ENCODE measurements around the gene CNBD2. TPM values are rescaled to one million over a fixed set of nuclear protein-coding genes. Genes with fewer than 3 reads are reported as not detected.

Gene CNBD2
- total and polyA plus RNA-seq, 10 of the 15 experiments (the other 5 are each of a cell fraction or from before 2014, with no cell fraction given) = 0.86 to 7.4 (median 4.6) TPM

DNA sequence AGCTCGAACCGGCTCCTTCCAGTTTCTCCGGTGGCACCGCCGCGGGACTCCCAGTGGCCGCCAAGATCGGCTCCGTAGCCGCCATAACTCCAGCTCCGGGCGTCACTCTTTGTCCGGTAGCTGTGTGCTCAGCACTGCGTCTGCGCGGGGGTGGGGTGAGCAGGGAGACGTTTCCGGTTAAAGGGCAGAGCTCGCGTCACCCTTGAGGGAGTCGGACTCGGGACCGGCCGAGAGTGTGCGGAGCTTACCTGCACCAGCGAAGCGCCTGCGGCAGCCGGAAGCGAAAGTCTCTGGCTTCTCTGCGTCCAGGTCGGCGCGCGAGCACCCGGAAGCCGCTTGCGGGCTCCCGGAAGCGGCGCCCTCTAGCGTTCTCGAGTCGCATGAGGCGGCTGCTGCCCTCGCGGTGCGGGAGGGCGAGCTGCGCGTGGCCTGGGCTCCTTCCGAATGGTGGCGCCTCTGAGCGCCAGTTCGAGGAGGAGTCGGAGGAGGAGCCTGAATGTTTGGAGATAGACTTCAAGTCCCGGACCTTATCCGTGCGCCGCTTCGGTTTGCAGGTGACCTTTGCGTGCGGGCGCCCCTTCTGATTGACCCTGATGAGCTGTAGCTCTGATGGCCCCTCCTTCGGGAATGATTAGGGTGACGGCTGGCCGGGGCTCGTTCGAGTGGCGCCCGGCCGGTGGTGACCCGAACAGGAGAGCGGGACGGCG, 14.0 kb upstream of the CNBD2 start, which contains the start of gene SCAND1 (continued):
- TF ChIP-seq SUZ12 (IDR thresholded peaks at IDR 0.05; ENCODE audit: unreplicated experiment) = no peak
- TF ChIP-seq BACH1 (IDR thresholded peaks at IDR 0.05; ENCODE audit: borderline replicate concordance) = peak; percentile 45
- no peak for TF ChIP-seq ZZZ3 (IDR thresholded peaks at IDR 0.05; ENCODE audit: control insufficient read depth, insufficient read length, low read depth)
- TF ChIP-seq NFYA (IDR thresholded peaks at IDR 0.05; ENCODE audit: borderline replicate concordance, low read depth, low read length) = no peak
- TF ChIP-seq, protein P1, sequence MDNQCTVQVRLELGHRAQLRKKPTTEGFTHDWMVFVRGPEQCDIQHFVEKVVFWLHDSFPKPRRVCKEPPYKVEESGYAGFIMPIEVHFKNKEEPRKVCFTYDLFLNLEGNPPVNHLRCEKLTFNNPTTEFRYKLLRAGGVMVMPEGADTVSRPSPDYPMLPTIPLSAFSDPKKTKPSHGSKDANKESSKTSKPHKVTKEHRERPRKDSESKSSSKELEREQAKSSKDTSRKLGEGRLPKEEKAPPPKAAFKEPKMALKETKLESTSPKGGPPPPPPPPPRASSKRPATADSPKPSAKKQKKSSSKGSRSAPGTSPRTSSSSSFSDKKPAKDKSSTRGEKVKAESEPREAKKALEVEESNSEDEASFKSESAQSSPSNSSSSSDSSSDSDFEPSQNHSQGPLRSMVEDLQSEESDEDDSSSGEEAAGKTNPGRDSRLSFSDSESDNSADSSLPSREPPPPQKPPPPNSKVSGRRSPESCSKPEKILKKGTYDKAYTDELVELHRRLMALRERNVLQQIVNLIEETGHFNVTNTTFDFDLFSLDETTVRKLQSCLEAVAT (IDR thresholded peaks at IDR 0.05) = 0 out of 2 replicates have a peak, but pooled peaks have one; percentile 46
- TF ChIP-seq KDM1A (IDR thresholded peaks at IDR 0.05; ENCODE audit: borderline replicate concordance) = no peak
- TF ChIP-seq NR2C2 (IDR thresholded peaks at IDR 0.05; ENCODE audit: borderline replicate concordance, control insufficient read depth, insufficient read length, low read depth) = no peak
- peak; percentile 89 for TF ChIP-seq ZNF207 (IDR thresholded peaks at IDR 0.05; ENCODE audit: borderline replicate concordance)
- TF ChIP-seq POLR2AphosphoS5 (IDR thresholded peaks at IDR 0.05; ENCODE audit: low read length) = peak; percentile 95
- peak; percentile 81 for TF ChIP-seq CHD2 (IDR thresholded peaks at IDR 0.05; ENCODE audit: borderline replicate concordance, low read depth, low read length)
- TF ChIP-seq IKZF1 (conservative IDR thresholded peaks at IDR 0.05) = peak; percentile 94
- no peak for TF ChIP-seq CHD4 (IDR thresholded peaks at IDR 0.05)
- TF ChIP-seq POU2F2 (IDR thresholded peaks at IDR 0.05; ENCODE audit: borderline replicate concordance, low read depth, low read length) = peak; percentile 70; the same call in 2 of the 3 replicates
- no peak for TF ChIP-seq CUX1 (IDR thresholded peaks at IDR 0.05; ENCODE audit: insufficient replicate concordance, low read depth, low read length)
- TF ChIP-seq, protein P2, sequence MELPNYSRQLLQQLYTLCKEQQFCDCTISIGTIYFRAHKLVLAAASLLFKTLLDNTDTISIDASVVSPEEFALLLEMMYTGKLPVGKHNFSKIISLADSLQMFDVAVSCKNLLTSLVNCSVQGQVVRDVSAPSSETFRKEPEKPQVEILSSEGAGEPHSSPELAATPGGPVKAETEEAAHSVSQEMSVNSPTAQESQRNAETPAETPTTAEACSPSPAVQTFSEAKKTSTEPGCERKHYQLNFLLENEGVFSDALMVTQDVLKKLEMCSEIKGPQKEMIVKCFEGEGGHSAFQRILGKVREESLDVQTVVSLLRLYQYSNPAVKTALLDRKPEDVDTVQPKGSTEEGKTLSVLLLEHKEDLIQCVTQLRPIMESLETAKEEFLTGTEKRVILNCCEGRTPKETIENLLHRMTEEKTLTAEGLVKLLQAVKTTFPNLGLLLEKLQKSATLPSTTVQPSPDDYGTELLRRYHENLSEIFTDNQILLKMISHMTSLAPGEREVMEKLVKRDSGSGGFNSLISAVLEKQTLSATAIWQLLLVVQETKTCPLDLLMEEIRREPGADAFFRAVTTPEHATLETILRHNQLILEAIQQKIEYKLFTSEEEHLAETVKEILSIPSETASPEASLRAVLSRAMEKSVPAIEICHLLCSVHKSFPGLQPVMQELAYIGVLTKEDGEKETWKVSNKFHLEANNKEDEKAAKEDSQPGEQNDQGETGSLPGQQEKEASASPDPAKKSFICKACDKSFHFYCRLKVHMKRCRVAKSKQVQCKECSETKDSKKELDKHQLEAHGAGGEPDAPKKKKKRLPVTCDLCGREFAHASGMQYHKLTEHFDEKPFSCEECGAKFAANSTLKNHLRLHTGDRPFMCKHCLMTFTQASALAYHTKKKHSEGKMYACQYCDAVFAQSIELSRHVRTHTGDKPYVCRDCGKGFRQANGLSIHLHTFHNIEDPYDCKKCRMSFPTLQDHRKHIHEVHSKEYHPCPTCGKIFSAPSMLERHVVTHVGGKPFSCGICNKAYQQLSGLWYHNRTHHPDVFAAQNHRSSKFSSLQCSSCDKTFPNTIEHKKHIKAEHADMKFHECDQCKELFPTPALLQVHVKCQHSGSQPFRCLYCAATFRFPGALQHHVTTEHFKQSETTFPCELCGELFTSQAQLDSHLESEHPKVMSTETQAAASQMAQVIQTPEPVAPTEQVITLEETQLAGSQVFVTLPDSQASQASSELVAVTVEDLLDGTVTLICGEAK (IDR thresholded peaks at IDR 0.05; ENCODE audit: borderline replicate concordance) = peak; percentile 98
- TF ChIP-seq BCL3 (IDR thresholded peaks at IDR 0.05; ENCODE audit: borderline replicate concordance, insufficient read depth, low read depth, low read length, poor library complexity, severe bottlenecking) = peak; percentile 44
- no peak for TF ChIP-seq CHD1 (IDR thresholded peaks at IDR 0.05; ENCODE audit: low read depth, low read length)

Data from GM12878 (cell line).